MM.1S (cell line): ENCODE measurements around the gene WDR5B.

ENCODE experiments used
- CTCF ChIP-seq: fragments of 300-600 bp; sonication (generic); IDR thresholded peaks from 2 replicates; pipeline ENCODE4 v1.5.1; 2016; ENCODE audit warnings: antibody characterized with exemption, low read length, mixed read lengths
- EZH2 ChIP-seq: fragments of 300-600 bp; sonication (generic); optimal IDR thresholded peaks from 2 replicates; pipeline ENCODE3; 2017; ENCODE audit warnings: low read depth, mild to moderate bottlenecking, antibody characterized with exemption, low read length, mixed read lengths
- EZH2phosphoT487 ChIP-seq: fragments of 300-600 bp; sonication (generic); IDR thresholded peaks from 2 replicates; pipeline ENCODE4 v1.6.1; 2018; ENCODE audit warnings: antibody characterized with exemption, low read length

- TF ChIP-seq CTCF (no peak), EZH2 (no peak), EZH2phosphoT487 (no peak)
Measured at GRCh38 chr3:122389892-122390291, 26.0 kb downstream of the WDR5B start.
